ENCODE measurements around the gene GABRA4.

GRCh38 chr4:46927201-46927600 lies 66.2 kb downstream of the GABRA4 start:
- no peak for TF ChIP-seq CTCF (conservative IDR thresholded peaks at IDR 0.05)
- no peak for TF ChIP-seq ZFX (IDR thresholded peaks at IDR 0.05)

Data from C4-2B (cell line).